NCI-H82 (cell line): ENCODE results near the gene BEST3.

ENCODE experiments used
- DNase-seq: peaks from one replicate; lab custom pipeline; 2025; lab: John Stamatoyannopoulos, UW

BEST3 gene

GRCh38 chr12:69698769-69699540 lies at the start of gene BEST3:
Gene BEST3, minus strand, starts transcription at chr12:69699303. Its CDS starts 1,505 bp downstream, at chr12:69697798.
- DNase-seq, result peak; percentile 29

- no peak for DNase-seq
Observed at GRCh38 chr12:69744109-69744508, 45.0 kb upstream of the BEST3 start.

DNA sequence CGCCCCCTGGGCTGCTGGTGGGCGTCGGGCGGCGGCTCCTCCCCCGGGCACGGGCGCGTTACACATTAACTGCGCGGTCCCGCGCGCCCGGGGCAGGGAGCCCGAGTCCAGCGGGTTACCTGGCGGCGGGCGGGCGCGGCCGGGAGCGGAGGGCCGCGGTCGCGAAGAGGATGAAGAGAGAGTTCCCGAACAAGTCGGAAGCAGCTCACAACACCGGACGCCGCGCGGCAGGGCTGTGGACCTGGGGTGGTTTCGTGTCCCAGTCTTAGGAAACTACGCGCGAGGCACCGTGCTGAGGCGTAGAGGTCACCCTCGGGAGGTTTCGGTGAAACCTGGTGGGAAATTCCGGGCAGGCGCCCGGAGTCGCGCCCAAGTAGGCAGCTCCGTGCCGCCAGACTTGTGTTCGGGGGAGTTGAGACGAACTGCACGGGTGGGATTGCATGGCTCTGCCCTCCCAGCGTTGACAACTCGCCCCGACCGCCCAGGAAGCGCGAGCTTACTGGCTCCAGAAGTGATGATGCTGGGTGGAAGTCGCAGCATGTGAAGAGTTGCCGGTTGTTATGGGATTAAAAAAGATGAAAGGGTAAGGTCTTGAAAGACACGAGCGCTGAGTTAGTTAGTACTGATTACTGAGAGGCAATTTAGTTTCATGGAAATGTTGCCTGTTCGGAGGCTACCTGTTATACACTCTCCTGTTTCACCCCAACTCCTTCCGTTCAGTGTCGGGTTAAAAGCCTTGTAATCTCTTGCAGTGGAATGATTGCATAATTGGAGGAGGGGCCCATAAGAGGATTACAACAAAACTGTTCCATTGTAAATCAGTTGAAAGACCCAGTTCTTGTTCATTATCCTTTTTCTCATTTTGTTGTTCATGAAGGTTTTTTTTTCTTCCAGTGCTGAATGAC lies 40.4 kb upstream of the BEST3 start:
- DNase-seq, result peak; percentile 86

- DNase-seq, result peak; percentile 91
Observed at GRCh38 chr12:69738351-69739286, 39.5 kb upstream of the BEST3 start, which contains the start of gene RAB3IP. Gene RAB3IP, plus strand, starts transcription at chr12:69738860. Its CDS starts 16,549 bp downstream, at chr12:69755409.

DNA sequence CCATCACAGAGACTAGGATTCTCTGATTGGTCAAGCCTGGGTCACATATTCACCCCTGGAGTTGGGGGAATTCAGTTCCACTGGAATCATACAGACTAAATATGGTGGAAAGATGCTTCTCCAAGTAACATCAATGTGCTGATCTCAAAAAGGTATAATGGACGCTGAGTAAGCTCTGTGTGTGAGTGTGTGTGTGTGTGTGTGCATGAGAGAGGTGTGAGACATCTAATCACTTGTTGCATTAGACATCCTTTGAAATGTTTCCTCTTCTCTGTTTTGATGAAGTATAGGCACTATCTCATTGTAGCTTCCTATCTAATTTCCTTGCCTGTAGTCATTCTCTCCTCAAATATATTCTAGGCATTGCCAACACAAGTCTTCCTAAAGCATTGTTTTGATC lies 34.5 kb upstream of the BEST3 start:
- DNase-seq, result no peak

- DNase-seq, result no peak
Observed at GRCh38 chr12:69732088-69732487, 33.0 kb upstream of the BEST3 start.

DNA sequence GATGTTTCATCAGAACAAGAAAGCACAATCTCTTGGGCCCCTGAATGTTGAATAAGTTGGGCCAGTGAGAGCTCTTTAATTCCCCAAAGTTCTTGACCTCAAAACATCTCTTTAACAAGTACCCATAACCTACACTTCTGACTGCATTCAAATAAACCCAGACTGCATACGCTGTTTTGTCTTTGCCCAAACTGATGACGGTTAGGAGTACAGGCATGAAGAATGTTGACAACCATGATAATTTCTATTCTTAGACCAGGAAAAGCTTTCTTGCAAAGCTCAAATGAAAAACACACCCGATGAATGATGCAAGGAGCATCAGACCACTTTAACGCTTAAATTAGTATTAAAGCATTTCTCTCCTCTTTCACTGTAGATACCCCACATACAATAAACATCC lies 27.8 kb upstream of the BEST3 start:
- no peak for DNase-seq

- DNase-seq, result no peak
Observed at GRCh38 chr12:69720750-69721149, 21.6 kb upstream of the BEST3 start.

DNA sequence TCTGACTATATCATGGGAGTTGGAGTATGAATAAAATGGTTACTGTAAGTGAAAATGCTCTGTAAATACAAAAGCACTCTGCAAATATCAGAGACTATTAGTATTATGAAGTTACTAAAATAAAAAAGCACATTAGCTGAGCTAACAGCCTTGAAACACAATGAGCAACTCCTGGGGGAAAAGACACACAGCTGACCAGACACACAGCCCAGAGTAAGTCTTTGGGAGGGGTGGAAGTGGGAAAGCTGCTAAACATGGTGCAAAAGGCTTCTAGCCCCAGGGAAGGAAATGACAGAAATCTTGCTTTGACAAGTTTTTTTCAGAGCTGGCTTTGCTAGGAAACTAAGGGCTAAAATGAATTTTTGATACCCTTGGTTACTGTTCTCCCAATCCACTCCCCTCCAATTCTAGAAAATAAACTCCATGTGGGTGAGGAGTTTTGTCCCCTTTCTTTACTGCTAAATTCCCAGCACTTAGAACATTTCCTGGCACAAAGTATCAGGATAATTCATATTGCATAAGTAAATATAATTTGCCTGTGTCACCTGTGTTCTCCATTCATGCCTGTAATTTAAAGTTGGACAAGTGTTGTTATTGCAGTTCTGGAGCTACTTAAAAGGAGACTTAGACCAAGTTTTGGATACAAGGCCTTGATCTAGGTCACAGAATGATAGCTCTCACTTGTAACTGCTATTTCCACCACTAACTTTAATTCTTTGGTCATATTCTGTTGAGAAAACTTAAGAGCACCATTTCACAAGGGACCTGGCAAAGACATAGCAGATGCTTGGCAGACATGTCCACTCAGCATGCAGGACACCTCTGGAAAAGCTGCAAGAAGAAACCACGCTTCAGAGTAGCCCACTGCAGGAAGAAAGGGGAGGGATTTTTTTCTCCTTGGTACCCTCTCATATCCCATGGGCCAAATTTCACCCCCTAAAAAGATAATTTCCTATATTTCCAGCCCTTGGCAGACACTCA lies 20.5 kb upstream of the BEST3 start:
- no peak for DNase-seq

- DNase-seq, result no peak
Observed at GRCh38 chr12:69714542-69714941, 15.4 kb upstream of the BEST3 start.

DNA sequence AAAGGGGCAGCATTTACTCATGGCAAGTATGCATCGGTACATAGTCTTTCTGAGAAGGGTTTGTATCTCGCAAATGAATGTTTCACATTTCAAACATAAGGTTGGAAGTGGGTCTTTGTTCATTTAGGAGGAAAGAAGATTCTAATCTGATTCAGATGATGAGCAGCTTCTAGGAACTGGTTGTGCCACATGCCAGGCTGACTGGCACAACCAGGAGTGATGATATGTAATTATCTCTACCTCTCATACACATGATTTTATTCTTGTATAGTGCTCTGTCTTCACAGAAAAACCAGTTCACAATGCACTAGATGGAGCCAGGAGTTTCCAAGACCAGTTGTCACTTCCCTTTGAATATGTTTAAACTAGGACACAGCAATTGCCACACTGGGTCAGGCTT lies 13.7 kb upstream of the BEST3 start:
- DNase-seq, result no peak

DNA sequence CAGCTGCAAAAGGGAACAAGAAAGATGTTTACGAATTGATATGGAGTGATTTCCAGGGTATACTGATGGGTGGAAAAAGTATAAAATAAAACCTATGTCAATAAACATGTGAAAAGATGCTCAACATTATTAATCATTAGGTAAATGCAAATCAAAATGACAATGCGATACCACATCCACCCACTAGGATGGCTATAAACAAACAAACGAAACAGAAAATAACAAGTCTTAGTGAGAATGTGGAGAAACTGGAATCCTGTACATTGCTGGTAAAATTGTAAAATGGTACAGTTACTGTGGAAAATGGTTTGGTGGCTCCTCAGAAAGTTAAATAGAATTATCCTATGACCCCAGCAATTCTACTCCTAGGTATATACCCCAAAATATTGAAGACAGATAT lies 9.5 kb upstream of the BEST3 start:
- DNase-seq, result no peak

- DNase-seq, result no peak
Observed at GRCh38 chr12:69704357-69704756, 5.3 kb upstream of the BEST3 start.

DNA sequence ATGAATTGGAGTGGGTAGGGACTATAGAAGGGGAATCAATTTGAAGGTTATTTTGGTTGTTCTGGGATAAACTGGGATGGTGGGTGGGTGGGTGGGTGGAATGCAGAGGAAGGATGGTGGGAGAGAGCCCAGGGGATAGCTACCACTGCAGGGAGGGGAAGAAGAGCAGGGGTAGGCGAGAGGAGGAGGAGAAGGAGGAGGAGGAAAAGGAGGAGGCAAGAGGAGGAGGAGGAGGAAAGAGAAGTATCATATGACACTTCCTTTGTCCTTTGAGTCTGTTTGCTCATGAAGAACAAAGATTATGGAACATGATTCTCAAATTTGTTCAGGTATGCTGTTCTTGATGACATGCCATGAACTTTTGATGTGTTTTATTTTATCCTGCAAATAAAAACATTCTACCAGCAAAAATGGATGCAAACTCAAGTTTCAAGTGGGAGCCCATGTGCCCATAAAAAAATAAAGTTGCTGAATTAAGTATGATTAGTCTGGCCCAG lies 4.1 kb upstream of the BEST3 start:
- no peak for DNase-seq

GRCh38 chr12:69701826-69702225 lies 2.7 kb upstream of the BEST3 start:
- DNase-seq, result no peak

GRCh38 chr12:69698054-69698453 lies 1.0 kb downstream of the BEST3 start:
- no peak for DNase-seq

DNA sequence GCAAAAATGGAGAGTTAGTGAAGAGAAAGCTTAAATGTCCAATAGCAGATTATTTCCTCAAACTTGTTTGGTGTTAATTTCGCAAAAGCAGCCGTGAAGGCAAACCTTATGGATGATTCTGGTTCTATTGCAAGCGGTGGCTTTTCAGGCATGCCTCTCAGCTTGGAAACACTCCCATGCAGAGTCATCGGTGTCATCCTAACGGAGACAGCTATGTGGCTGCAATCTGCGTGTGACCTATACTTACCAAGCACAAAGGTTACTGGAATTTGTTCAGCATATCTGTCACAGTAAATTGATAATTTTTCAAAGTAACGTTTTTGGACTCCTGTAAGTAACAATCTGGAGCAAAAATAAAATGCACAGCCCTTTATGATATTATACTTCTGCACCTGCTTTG lies 5.0 kb downstream of the BEST3 start:
- no peak for DNase-seq

DNA sequence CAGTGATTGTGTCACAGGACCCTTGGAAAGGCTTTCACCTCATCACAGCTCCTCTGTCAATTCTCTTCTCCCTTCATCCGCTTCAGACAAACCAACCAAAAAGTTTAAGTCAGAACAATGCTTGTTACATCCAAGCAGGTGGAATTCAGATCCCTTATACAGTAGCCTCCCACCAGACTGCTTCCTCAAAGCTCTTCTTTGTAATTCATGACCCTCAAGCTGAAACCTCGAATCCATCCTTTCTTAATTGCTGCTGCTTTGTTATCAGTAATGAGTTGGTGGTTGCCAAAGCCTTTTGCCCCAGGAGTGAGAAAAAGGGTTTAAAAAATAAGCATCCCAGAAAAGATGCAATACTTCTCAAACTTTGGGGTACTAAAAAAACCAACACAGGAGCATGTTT lies 9.5 kb downstream of the BEST3 start:
- DNase-seq, result no peak

DNA sequence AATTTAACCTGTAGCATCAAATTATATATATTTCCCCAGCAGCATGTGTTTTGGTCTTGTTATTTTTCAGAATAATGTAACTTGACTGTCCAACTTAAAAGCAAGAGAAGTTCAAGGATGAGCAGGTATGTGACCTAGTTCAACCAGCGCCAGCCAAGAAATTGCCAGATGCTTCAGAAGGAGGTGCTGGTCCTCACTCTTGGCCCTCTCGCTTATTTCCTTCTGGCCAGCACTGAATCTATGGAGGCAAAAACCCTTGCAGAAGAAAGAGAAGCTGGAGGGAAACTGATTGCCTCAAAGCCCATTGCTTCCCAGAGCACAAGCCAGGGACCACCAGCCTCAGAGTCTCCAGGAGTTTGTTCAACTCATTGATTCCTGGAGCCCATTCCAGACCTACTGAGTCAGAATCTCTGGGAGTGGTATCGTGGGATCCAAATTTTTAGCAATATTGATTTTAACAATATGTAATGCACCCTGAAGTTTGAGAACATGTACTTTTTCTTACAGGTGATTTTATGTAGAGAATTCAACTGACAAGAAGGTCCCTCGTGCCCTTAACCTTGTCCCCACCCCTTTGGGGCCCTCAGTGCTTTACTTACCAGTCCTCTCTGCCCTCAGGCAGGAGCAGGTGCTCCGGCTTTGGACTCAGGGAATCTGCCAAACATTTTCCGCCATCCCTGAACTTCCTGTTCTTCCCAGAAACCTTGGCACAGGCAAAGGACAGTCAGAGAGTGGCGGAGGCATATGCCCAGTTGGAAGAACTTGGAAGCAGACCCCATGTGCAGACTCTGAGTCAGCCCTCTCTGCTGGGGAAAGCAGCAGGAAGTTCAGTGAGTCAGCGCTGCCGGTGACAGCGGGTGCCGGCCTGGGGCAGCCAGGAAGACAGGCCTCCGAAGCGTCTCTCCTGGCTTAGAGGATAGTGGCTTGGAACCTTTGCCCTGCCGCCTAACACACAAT lies 10.4 kb downstream of the BEST3 start:
- DNase-seq, result no peak
